ENCODE results near the gene MOB3C.

Gene MOB3C

DNA sequence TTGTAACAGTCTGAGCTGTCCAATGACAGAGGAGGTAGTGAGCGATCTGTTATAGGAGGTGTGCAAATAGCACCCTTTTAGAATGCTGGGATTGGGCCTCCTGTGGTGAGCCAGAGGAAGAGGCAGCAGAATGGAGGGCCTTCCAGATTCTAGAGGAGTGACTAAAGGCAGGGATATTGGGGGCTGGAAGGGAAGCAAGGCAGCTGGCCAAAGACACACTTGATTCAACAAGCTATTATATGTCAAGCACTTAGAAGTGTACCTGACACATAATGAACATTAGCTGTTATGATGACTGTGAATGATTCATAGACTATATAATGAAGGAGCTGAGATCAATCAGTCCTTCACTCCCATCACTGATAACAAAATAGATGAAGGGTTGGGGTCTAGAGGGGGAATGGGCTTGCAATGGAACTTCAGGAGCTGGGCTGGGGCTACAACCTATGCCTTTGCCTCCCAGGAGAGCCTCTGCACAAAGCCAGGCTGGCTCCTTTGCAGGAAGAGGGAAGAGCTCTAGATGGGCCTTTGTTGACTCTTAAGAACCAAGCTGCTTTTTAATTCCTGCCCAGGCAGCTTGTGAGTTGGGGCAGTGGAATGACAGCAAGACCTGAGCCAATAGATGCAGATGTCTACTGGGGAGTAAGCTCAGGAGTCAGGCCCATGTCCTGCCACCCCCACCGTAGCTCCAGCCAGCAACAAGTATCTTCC is 10.2 kb downstream of the MOB3C start:
- no peak for DNase-seq (ENCODE audit: low read depth)

DNA sequence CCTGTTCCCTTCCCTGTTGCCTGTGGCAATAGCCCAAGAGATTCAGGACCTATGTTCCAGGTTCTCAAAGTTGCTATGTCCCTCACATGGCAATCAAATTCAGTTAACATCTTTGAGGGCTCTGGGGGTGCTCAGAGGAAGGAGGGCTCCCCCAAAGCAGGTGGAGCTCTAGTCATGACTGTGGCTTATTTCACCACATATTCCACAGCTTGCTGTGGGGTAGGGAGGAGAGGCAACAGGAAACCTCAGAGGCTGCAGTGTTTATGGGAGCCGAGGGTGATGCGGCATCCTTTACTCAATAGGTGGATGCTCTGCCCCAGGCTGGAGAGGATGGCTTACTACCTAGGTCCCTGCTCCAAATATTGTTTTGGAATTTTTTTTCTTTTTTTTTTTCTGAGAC is 11.4 kb downstream of the MOB3C start:
- DNase-seq (ENCODE audit: low read depth), result no peak

DNA sequence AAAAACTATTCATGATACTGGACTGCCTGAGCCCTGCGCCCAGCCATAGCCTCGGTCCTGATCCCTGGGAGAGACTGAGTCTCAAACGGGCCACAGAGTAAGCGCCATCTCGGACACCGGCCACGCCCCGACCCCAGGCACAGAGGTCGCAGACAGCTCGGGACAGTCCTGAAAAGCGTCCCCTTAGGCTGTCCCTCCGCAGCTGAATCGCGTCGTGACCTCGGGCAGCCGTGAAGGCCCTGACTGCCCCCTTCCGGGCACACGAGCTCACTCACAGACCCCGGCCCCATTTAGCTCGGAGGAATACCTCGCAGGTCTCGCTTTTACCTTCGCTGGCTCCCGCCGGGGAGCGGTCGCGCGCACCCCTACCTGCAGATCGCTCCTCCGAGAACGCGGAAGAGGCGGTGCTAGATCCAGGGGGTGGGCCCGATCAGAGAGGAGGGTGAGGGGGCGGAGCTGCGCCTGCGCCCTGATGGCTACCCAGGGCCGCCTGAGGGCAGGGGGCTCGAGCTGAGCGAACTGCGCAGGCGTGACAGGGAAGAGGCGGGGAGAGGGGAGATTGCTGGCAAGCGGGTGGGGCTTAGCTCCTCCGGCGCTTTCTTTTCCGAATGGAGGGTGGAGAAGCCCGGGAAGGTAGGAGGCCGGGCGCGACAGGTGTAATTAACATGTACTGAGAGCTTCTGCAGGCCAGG is 12.6 kb downstream of the MOB3C start, which contains the start of gene MKNK1:
Gene MKNK1 (minus strand): TSS at position 411 of the 692 bp plus-strand sequence. CDS start 20,941 bp downstream, outside the sequence.
- peak; percentile 98 for DNase-seq (ENCODE audit: low read depth)

DNA sequence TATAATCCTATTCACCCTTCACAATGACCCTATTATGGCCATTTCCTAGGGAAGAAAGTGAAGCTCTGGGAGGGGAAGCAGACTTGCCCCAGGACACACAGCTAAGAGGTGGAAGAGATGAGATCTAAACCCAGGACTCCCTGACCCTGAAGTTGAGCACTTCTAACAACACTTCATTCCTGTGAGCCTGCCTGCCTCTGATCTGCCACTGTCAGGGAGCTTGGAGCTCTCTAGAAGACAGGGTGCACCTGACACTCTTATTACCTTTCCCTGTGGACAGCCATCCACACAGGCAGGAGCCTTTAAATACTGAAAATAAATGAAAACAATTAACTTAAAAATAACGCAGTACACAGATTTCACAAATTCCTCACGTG is 13.1 kb downstream of the MOB3C start:
- no peak for DNase-seq (ENCODE audit: low read depth)

DNA sequence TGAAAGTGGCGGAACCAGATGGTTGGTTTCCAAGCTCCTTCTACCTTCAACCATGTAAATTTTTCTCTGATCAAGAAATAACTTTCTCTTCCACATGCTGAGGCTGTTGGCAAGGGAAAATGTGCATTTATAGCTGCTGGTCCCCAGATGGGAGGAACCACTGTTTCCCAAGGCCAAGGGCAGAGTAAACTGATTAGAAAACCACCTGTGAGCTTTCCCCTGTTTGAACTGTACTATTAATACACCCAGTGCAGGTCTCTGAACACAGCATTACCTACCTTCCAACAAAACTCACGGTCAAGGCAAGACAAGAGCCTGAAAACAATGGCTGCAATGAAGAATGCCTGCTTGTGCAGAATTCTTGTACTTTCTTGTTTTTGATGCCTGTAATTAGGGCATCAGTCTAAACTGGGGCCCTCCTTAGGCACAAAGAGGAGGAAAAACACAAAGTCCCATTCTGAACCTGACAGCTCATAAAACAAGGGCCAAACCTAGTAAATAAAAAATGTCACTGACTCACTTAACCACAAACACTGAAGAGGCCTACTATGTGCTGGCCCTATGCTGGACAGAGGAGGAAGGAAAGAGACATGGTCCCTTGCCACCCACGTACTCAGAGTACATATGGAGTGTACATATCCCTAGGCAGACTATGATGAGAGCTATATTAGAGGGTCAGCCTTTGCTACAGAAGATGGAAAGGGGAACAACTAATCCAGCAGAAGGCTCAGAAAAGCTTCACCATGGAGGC is 15.2 kb downstream of the MOB3C start:
- DNase-seq (ENCODE audit: low read depth), result no peak

DNA sequence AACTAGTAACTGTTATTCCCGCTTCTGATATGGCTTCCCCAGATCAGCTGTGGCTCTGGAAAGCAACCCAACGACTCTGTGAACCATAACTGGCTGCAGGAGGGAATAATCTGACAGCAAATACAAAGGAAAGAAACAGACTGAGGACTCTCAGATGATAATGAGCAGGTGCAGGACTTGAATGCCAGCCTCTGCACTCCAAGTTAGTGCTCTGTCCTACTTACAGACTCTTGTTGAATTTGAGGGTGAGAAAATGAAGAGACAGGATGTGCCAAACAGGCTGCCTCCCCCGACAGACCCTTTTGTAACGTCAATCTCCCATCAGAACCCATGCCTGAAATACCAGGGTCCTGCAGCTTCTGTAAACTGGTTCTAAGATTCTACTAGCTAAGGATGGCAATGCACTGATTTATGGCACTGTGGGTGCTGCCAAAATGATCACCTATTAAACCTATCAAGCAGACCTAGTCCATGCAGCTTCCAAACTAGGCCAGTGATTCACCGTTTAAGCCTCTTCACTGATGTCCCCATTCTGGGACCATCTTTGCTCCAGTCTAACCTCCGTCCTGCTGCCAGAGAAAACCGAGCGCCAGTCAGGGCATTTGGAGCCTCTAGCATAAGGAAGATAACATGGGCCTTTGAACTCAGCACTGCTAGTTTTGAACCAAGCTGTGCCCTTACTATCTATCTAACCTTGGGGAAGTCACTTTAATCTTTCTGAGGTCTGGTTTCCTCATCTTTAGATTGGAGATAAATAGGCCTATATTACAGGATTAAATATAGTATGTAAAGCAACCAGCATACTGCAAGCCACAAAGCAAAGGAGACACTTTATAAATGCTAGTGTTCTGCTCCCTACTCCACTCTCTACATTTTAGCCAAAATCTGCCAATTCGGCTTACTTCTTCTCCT is 17.3 kb downstream of the MOB3C start:
- DNase-seq (ENCODE audit: low read depth), result no peak

DNA sequence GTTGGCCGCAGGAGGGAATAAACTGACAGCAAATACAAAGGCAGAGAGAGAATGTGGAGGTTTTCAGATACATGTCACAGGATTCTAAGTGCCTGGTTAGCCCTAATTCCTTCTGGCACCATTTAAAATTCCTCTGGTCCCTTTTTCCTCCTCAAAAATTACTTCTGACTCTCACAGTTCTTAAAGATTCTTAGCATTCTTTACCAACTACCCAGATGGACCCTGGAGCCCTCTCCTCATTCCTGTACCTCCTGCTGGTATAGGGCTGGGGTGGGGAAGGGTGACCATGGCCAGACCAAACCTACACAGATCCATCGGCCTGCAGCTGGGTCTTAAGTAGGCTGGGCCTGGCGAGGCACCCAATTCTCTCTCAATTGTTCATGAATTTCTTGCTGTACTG is 19.8 kb downstream of the MOB3C start:
- no peak for DNase-seq (ENCODE audit: low read depth)

DNA sequence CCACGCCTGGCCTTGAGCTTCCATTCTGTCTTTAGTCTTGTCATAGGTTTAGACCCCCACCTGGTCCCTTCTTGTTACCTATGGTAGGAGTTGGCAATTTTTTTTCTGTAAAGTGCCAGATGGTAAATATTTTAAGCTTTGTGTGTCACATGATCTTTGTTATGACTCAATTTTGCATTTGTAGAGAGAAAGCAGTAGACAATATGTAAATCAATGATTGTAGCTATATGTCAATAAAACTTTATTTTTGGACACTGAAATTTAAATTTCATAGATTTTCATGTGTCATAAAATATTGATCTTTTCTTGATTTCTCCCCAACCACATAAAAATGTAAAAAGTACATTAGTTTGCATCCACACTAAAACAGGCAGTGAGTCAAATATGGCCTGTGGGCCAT is 20.6 kb downstream of the MOB3C start:
- DNase-seq (ENCODE audit: low read depth), result no peak

DNA sequence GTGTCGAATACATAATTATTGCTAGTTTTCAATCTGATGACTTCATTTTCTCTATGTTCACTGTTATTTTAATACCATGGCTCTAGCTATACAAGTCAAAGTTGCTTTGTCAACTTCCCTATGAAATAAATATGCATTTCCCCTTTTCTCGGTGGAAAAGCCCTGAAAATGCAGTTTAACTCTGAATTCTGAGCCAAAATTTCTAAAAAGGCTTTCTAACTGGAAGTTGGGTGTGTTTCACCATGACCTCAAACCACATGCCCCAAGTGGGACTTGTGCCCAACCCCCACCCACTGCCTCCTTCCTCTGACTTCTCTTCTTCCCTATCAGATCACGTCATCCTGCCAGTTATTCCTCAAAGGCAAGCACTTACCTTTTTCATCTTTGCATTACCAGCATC is 21.5 kb downstream of the MOB3C start:
- DNase-seq (ENCODE audit: low read depth), result no peak

DNA sequence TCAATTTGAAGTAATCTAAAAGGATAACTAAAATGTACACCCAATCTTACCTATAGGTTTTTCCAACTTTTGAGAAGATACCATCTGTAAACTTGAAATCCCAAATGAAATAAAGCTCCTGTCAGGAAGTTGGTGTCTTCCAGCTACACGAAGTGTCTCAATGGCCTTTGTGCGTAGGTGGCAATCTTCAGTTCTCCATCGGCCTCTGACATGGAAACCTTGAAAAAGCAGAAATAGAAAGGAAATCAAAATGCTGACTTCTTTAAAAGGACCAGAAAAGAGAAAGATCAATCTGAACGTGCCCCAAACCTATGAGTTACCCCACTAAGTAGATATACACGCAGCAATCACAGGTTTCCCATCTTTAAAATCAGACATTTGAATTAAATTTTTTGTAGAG is 22.5 kb downstream of the MOB3C start:
- no peak for DNase-seq (ENCODE audit: low read depth)

DNA sequence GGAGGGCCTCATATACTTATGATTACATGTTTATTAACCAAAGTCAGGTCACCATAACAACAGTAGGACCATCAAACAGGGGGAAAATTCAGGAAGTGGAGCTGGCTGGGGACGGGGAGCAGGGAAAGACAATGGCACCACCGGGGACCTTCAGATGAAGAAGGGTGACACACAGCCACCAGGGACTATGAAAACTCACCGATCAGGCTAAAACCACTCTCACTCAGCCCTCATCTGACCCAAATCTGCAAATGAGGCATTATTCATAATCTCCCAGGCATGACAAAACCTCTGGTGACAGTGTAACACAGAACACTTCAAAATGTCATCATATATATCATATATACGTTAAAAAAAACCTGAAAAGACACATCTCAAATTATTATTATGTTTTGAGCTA is 23.8 kb downstream of the MOB3C start:
- DNase-seq (ENCODE audit: low read depth), result no peak

DNA sequence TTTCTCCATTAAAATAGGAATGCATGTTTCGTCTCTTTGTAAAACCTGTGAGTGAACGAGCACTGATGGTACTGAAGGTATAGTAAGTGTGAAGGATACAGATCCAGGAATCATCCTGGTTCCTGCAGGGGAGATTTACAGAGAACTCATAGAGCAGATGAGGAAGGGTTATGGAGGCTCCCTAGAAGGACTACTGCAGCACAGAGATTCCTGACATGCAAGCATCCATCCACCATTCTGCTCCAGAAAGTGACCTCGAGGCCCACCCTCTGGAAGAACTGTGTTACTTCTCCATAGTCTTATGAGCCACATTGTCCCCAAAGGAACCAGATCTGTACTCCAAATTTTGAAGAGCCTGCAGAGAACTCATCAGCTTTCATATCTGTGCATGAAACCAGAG is 27.1 kb downstream of the MOB3C start:
- DNase-seq (ENCODE audit: low read depth), result no peak

DNA sequence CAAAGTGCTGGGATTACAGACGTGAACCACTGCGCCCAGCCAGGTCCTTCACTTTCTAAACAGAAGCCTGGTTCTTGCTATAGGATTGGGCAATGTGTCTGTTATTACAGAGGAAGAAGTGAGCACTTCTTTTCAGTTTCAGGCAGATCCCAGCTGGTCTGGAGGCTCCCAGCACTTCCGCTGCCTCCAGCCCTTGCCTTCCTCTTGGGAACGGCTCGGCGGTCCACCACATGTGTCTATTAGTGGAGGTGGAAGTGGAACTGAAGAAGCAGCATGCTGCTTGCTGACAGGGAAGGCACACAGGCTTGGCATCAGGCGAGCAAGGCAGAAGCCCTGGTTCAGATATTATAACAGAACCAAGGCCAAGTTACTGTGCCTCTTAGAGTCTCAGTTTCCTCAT is 29.5 kb downstream of the MOB3C start:
- DNase-seq (ENCODE audit: low read depth), result no peak

DNA sequence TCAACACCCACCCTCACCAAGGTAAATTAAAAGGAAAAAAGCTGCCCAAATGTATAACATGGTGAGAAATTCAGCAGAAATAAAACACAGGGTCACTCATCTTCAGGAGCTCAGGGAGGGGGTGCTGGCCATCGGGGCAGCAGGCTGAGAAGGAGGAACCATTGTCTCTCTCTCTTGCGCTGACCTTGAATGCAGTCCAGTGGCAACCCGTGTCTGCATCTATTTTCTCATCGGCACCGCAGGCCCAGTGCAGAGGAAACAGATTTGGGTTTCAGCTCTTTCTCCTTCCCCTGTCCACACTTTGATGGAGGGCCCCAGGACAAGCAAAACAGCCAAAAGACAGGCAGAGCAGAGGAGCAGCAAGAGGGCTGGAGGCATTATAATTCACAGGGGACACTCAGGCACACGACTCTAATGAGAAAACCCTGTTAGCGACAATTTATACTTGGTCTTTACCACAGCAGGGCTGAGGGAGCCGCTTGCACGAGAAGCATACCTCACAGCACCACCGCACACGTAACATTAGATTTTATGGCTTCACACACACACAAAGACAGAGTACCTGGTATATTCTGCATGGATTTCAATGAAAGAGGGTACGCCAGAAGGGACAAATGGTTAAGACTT is 31.2 kb downstream of the MOB3C start:
- DNase-seq (ENCODE audit: low read depth), result no peak

DNA sequence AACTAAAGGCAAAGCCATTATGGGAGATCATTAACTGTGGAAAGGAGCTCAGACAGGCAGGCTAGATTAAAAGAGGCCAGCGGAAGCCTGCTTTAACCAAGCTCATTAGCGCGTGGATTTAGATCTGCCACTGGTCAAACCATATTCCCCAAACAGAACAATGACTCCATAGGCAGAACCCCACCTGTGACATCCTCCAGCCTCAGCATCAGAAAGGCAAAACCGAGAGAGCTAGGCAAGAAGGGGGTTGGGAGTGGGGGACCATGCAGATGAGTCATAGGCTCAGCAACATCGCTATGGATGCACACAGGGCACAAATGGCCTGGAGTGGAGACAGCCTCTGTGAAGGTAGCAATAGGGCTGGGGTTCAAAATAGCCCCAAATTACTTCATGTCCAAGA is 33.1 kb downstream of the MOB3C start:
- DNase-seq (ENCODE audit: low read depth), result no peak

DNA sequence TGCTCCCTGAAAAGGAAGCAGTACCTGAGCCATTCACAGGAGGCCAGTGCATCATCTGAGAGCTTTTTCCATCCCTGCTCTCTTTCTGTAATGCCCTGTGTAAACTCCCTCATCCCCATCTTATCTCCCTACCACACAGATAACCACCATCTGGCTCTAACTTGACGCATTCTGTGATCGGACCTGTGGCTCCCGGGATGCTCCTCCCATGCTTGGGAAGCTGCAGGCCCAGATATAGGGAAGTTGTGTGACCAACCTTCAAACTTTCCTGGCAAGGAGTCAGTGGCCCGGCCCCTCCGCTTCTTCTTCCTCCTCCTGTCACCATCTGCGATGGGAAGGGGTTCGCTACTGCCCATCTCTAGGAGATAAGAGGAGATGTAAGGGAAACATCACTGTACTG is 33.6 kb downstream of the MOB3C start:
- no peak for DNase-seq (ENCODE audit: low read depth)

DNA sequence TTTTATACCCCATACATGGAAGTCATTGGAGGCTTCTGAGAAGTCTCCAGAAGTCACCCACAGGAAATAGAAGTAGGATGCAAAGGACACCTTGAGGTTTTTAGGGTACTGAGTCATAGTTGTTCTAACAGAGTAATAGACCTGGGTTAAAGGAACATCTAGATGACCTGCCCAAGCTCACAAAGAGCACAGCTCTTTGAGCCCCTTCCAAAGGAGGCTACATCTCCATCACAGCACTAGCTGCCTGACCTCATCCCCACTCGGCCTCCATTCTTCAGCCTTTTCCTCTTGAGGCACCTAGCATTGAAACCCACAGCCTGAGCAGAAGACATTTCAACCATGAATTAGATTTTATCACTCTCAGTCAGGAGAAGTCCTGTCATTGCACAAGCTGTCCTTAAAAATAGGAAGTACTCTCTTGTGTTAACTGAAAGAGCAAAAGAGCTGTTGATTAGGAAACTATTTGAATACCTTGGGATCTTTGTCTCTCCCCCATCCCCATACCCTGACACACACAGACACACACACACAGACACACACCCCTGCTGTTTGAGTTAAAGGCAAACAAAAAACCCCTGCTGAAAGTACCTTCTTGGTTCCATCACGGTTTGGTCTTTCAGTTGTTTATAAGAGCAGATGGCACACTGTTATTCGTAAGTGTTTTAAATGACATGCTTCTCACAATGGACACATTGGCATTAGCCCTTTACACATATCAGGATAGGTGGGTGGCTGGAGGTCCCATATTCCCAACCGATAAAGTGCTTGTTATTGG is 34.7 kb downstream of the MOB3C start:
- DNase-seq (ENCODE audit: low read depth), result no peak

DNA sequence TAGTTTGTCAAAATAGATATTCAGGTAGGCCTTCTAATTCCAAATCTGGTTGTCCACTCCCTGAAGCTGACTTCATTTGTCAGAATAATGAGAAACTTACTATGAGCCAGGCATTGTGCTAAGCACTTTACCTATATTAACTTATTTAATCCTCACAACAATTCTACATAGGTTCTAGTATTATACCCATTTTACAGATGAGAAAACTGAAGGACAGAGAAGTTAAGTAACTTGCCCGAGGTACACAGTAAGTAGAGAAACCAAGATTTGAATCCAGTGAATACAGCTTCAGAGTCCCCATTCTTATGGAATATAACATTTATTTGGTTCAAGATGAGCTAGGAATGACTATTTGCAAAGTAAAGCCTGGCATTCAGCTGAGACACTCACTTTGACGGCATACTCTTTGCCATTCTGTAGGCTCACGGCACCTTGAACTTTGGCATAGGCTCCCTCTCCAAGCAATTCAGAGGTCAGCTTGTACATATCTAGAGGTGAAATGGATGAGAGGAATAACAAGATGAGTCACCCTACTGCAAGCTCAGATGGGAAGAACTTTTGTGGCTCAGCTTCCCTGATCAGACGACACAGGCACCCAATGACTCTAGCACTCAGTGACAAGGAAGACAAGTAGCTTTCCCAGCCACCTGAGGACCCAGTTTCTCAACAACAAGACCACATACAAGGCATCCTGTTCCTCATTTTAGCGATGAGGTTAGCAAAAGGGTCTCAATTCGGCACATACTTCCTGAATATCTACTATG is 36.3 kb downstream of the MOB3C start:
- no peak for DNase-seq (ENCODE audit: low read depth)

DNA sequence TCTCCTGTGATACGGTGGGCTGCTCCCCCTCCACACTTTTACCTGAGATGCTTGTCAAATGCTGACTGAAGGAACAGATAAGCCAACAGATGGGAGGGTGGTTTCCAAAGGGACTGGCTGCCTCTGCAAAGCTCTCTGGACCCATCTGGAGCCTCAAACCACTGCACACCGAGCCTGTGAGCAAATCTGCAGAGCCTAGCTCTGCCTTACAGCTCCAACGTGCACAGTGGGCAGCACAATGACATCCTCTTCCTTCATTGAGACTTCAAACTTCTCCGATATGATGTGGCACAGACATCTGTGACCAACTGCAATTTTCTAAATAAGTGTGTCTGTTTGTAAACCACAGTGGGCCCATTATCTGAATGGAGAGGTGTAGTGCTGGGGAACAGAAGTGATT is 38.9 kb downstream of the MOB3C start:
- no peak for DNase-seq (ENCODE audit: low read depth)

DNA sequence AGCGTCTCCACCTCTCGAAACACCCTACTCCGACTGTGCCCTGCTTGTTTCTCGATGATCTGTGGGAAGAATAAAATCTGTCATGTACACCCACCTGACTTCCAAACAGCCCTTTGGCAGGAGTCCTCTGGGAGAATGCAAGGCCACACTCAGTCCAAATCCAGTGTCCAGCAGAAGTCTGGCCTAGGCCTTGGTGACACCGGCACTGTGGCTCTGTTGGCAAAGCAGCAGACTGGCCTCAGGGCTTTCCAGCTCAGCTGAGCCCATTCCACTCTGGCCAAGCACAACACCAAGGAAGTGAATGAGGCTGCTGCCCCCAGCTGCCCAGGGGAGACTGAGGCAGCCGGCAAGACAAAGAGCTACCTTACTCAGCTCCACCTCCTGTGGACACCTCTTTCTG is 40.0 kb downstream of the MOB3C start:
- DNase-seq (ENCODE audit: low read depth), result no peak
